HEK293T (cell line): ENCODE results near the gene UGDH.
"Not testable (repeated sequence)": the region's sequence is repeated elsewhere in the genome, so short reads cannot be mapped to it uniquely, and the experiment has no call there.

ENCODE experiments used
- CTCF ChIA-PET: fragments of 350-600 bp; formaldehyde crosslinking; extraction: SDS; loops from one replicate; lab custom pipeline; 2021; ENCODE audit warnings: antibody characterized with exemption, inconsistent platforms; lab: Yijun Ruan, JAX
- POLR2A ChIA-PET: fragments of 350-600 bp; formaldehyde crosslinking; extraction: SDS; loops from one replicate; lab custom pipeline; 2020; ENCODE audit warnings: antibody characterized with exemption, inconsistent platforms; lab: Yijun Ruan, JAX
- DNase-seq: peaks from one replicate; pipeline ENCODE4 v3.0.0; 2012; ENCODE audit warnings: mixed read lengths; ENCODE audit errors: extremely low spot score
- ARNT ChIP-seq: fragments of 450-650 bp; IDR thresholded peaks from 2 replicates; pipeline ENCODE4 v1.6.1; 2017; ENCODE audit warnings: mild to moderate bottlenecking
- BHLHE40 ChIP-seq: fragments of 450-650 bp; IDR thresholded peaks from 2 replicates; pipeline ENCODE4 v1.6.1; 2016; ENCODE audit warnings: mild to moderate bottlenecking, moderate library complexity, borderline replicate concordance
- CTBP1 ChIP-seq: fragments of 450-650 bp; IDR thresholded peaks from 2 replicates; pipeline ENCODE4 v1.6.1; 2016; ENCODE audit warnings: borderline replicate concordance
- ELF4 ChIP-seq: fragments of 450-650 bp; IDR thresholded peaks from 2 replicates; pipeline ENCODE4 v1.6.1; 2017; ENCODE audit warnings: antibody characterized with exemption
- FOXA1 ChIP-seq: fragments of 450-650 bp; IDR thresholded peaks from 2 replicates; pipeline ENCODE4 v1.6.1; 2016; ENCODE audit warnings: mild to moderate bottlenecking
- FOXK2 ChIP-seq: fragments of 450-650 bp; IDR thresholded peaks from 2 replicates; pipeline ENCODE4 v1.6.1; 2016; ENCODE audit warnings: mild to moderate bottlenecking
- FOXM1 ChIP-seq: fragments of 450-650 bp; IDR thresholded peaks from 2 replicates; pipeline ENCODE4 v1.6.1; 2017; ENCODE audit warnings: mild to moderate bottlenecking, borderline replicate concordance
- HDGF ChIP-seq: fragments of 450-650 bp; IDR thresholded peaks from 2 replicates; pipeline ENCODE4 v1.6.1; 2017; ENCODE audit warnings: antibody characterized with exemption, borderline replicate concordance
- L3MBTL2 ChIP-seq: fragments of 450-650 bp; conservative IDR thresholded peaks from 2 replicates; pipeline ENCODE4 v1.6.1; 2016; ENCODE audit warnings: mild to moderate bottlenecking
- LEF1 ChIP-seq: fragments of 450-650 bp; IDR thresholded peaks from 2 replicates; pipeline ENCODE4 v1.6.1; 2017; ENCODE audit warnings: mild to moderate bottlenecking, borderline replicate concordance
- NFRKB ChIP-seq: fragments of 450-650 bp; IDR thresholded peaks from 2 replicates; pipeline ENCODE4 v1.6.1; 2016; ENCODE audit warnings: mild to moderate bottlenecking, moderate library complexity
- SP1 ChIP-seq: fragments of 450-650 bp; IDR thresholded peaks from 2 replicates; pipeline ENCODE4 v1.6.1; 2017
- SUZ12 ChIP-seq: fragments of 450-650 bp; IDR thresholded peaks from 2 replicates; pipeline ENCODE4 v1.6.1; 2016; ENCODE audit warnings: mild to moderate bottlenecking
- TARDBP ChIP-seq: fragments of 450-650 bp; IDR thresholded peaks from 2 replicates; pipeline ENCODE4 v1.6.1; 2016
- ZNF384 ChIP-seq: fragments of 450-650 bp; IDR thresholded peaks from 2 replicates; pipeline ENCODE4 v1.6.1; 2016
- TF ChIP-seq, protein P1 (sequence below): fragments of 450-650 bp; IDR thresholded peaks from 2 replicates; pipeline ENCODE4 v1.6.1; 2016

The UGDH gene

DNA sequence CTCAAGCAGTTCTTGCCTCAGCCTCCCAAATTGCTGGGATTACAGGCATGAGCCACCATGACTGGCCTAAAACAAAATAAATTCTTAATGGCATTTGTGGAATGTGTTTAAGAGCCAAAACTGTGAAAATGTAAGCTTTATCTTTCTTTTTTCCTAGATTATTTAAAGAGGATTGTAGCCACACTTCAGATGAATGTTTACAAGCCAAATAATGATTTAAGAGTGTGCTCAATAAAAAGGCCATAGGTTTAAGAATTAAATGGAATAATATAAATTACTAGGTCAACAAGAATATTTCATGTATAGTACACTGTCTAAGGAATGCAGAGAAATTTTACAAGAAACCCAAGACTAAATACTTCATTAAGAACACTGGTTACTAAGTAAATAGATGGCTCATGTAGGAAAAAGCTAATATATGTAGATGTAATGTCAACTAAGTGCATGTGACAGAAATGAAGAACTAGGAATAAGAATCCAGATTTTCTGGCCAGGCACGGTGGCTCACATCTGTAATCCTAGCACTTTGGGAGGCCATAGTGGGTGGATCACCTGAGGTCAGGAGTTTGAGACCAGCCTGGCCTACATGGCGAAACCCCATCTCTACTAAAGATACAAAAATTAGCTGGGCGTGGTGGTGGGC is 21.3 kb upstream of the UGDH start:
- TF ChIP-seq FOXA1 (no peak), SUZ12 (no peak), ELF4 (no peak), NFRKB (no peak), ARNT (no peak), LEF1 (no peak), SP1 (no peak), L3MBTL2 (no peak), BHLHE40 (no peak), HDGF (no peak)
- TF ChIP-seq, protein P1, sequence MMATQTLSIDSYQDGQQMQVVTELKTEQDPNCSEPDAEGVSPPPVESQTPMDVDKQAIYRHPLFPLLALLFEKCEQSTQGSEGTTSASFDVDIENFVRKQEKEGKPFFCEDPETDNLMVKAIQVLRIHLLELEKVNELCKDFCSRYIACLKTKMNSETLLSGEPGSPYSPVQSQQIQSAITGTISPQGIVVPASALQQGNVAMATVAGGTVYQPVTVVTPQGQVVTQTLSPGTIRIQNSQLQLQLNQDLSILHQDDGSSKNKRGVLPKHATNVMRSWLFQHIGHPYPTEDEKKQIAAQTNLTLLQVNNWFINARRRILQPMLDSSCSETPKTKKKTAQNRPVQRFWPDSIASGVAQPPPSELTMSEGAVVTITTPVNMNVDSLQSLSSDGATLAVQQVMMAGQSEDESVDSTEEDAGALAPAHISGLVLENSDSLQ: no peak
- DNase-seq: no peak
- POLR2A ChIA-PET: no interaction called here
- CTCF ChIA-PET: no interaction called here

DNA sequence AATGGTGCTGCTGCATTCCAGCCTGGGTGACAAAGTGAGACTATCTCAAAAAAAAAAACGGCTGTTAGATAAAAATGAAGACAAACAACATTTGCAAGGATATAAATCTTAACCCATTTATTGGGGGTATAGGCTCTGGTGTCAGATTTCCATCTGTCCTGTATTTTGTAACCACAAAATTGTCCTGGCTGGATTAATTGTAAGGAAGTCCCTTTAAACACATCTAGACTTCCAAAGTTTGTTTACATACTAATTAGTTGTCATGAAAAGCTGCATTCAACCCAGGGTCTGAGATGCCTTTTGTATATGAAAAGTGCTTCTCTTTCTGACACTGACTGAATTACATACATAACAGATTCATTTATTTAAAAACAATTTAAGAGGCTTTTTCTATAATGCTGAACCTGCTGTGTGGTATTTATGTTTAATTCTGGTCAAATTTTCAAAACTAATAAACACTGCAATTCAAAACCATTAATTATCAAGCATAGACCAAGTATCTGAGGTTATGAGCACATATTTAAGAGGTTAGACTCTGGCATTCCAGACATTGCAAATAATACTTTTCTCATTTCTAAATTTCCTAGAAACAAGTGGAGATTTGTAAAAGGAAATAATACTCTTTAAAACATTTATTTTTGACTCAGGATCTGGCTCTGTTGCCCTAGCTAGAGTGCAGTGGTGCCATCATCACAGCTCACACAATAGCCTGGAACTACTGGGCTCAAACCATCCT is 17.5 kb upstream of the UGDH start:
- ChIA-PET POLR2A (no interaction called here), CTCF (interaction anchor here (0.7 kb wide), 1 partner anchor 1248 kb away, joined by 4 read pairs; no protein-coding TSS in a partner anchor)
- no peak for DNase-seq
- TF ChIP-seq FOXK2: no peak
- no peak for TF ChIP-seq HDGF
- TF ChIP-seq L3MBTL2: no peak
- no peak for TF ChIP-seq LEF1
- no peak for TF ChIP-seq FOXA1
- TF ChIP-seq CTBP1: no peak

DNA sequence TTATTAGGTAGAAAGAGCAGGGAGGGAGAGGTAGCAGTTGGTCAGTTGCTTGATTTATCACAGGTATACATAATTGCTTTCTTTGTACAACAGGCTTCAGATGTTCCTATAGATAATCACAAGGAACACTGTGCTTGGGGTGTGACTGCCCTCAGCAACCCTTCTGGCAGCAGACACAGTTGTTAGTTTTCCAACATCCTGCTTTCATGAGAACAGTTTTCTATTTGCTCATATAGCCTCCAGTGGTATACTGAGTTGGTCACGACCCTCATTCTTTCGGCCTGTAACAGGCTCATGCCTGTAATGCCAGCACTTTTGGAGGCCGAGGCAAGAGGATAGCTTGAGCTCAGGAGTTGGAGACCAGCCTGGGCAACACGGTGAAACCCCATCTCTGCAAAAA is 16.8 kb upstream of the UGDH start:
- POLR2A ChIA-PET: interaction anchor here (3.0 kb wide), 1 partner anchor 17 kb away, joined by 14 read pairs; the partner anchor contains the start of gene UGDH
- CTCF ChIA-PET, DNase-seq: not testable (repeated sequence)

DNA sequence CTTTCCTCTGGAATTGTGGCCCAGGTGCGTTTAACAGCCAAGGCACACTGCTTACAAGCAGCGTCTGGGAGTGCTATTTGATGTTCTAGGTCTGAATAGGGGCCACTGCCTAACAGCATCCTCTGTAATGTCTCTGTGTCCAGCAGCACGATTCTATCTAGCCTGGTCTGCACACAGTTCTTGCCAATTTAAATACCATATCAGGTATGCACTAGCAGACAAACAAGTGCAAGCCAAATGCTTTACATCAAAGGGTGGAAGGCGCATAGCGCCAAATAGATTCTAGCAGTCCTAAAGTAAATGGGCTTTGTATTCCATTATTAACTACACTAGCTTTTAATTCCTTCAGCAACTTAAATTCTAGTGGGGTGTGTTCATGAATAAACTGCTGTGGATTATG is 15.8 kb upstream of the UGDH start:
- CTCF ChIA-PET: no interaction called here
- DNase-seq: no peak
- POLR2A ChIA-PET: interaction anchor here (1.3 to 3.0 kb wide), 2 partner anchors 16 to 19 kb away, joined by 3 to 14 read pairs; partner anchors contain the start of gene UGDH
- TF ChIP-seq BHLHE40 (no peak), HDGF (no peak)

DNA sequence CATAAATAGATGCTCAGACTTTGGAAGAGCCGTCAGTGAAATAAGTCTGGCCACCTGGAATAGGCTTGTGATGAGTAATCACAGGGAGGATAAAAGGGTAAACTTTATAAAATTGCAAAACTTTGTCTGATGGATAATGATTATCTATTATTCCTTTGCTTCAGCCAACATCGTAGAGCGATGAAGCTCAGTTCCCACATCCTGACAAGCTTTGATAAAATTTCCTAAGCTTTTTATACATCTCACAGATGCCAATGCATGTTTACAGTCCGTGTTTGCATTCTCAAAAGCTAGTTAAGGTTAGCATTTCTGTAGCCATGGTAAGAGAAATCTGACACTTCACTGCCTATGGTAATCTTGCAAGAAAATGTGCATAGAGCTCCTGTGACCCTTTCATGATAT is 15.4 kb upstream of the UGDH start:
- no peak for DNase-seq
- CTCF ChIA-PET: no interaction called here
- POLR2A ChIA-PET: interaction anchor here (1.3 to 3.0 kb wide), 2 partner anchors 15 to 18 kb away, joined by 3 to 14 read pairs; partner anchors contain the start of gene UGDH
- TF ChIP-seq FOXM1 (no peak), TARDBP (no peak), ZNF384 (no peak), CTBP1 (no peak), LEF1 (no peak), L3MBTL2 (no peak), FOXA1 (no peak), HDGF (no peak), SUZ12 (no peak), ELF4 (no peak), BHLHE40 (no peak), ARNT (no peak)
- TF ChIP-seq, protein P1: no peak

DNA sequence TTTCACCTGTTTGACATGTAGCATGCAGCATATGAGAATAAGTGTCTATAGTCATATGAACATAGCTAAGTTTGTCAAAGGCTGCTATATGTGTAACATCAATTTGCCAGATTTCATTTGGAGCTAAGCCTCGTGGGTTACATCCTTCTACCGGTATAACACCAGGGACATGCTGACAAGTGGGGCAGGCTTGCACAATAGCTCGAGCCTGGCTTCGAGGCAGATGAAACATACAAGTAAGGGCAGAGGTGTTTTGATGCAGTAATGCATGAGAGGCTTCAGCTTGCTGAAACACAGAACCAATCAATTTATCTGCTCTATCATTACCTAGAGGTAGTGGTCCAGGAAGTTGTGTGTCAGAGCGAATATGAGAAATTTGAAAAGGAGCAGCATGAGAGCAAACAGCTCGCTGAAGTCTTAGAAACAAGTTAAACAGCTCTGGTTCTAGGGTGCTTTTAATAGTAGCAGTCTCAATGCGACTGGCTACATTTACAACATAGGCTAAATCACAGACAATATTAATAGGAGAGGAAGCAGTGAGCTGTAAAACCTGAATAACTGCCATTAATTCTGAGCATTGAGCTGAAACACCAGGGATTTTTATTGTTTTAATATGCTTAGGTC is 14.9 kb upstream of the UGDH start:
- ChIA-PET CTCF (no interaction called here), POLR2A (interaction anchor here (1.3 to 3.0 kb wide), 2 partner anchors 15 to 18 kb away, joined by 3 to 14 read pairs; partner anchors contain the start of gene UGDH)
- no peak for TF ChIP-seq FOXA1
- DNase-seq: no peak

DNA sequence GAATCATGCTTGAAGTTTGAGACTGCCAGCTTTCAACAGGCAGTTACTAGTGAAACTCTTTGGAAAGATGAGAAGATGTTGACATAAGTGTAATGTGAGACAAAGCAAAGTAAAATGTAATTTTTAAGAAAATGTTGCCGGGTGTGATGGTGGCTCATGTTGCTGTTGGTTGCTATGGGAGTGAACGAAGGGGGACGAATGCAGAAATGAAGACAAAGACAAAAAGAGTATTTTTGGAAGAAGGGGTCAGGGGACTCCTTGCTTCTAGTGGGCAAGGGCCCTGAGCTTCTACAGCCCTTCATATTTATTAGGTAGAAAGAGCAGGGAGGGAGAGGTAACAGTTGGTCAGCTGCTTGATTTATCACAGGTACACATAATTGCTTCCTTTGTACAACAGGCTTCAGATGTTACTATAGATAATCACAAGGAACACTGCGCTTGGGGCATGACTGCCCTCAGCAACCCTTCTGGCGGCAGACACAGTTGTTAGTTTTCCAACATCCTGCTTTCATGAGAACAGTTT is 11.9 kb upstream of the UGDH start:
- no peak for DNase-seq
- ChIA-PET CTCF (interaction anchor here (0.6 kb wide), 1 partner anchor 26 kb away, joined by 5 read pairs; no protein-coding TSS in a partner anchor), POLR2A (interaction anchor here (0.9 kb wide), 1 partner anchor 14 kb away, joined by 3 read pairs; no protein-coding TSS in a partner anchor)
- TF ChIP-seq, protein P1: no peak
- TF ChIP-seq BHLHE40: no peak
- no peak for TF ChIP-seq ELF4
